SK-N-SH treated with all-trans-retinoic acid at 6 μM for 48 hours (cell line): ENCODE data around the gene GLIS1.

Experiments used
- ATAC-seq: fragments of 200-7000 bp; cut with Tn5 transposase; 3 replicates; pipeline ENCODE4 v1.9.1; 2020; ENCODE audit warnings: mild to moderate bottlenecking, moderate library complexity
- ARNTL ChIP-seq: fragments of 450-650 bp; formaldehyde crosslinking; IDR thresholded peaks from 2 replicates; pipeline ENCODE4 v1.5.0; 2020; ENCODE audit warnings: low read depth, mild to moderate bottlenecking, moderate library complexity, borderline replicate concordance
- BACH2 ChIP-seq: fragments of 250-450 bp; sonication (Bioruptor Pico); IDR thresholded peaks from 2 replicates; pipeline ENCODE4 v1.9.0; 2021; ENCODE audit warnings: mild to moderate bottlenecking, borderline replicate concordance
- CSDC2 ChIP-seq: fragments of 250-450 bp; sonication (Bioruptor Pico); IDR thresholded peaks from 2 replicates; pipeline ENCODE4 v1.5.0; 2020; ENCODE audit warnings: mild to moderate bottlenecking, moderate library complexity
- ESRRG ChIP-seq: fragments of 250-450 bp; sonication (Bioruptor Pico); IDR thresholded peaks from 2 replicates; pipeline ENCODE4 v1.6.1; 2021; ENCODE audit warnings: mild to moderate bottlenecking
- GLIS3 ChIP-seq: fragments of 250-450 bp; sonication (Bioruptor Pico); IDR thresholded peaks from 2 replicates; pipeline ENCODE4 v1.5.0; 2020; ENCODE audit warnings: mild to moderate bottlenecking, moderate library complexity
- ISL1 ChIP-seq: fragments of 250-450 bp; sonication (Bioruptor Pico); IDR thresholded peaks from 2 replicates; pipeline ENCODE4 v2.1.2; 2022; ENCODE audit warnings: mild to moderate bottlenecking, moderate library complexity
- OSR1 ChIP-seq: fragments of 250-450 bp; sonication (Bioruptor Pico); IDR thresholded peaks from 2 replicates; pipeline ENCODE4 v1.8.0; 2022; ENCODE audit warnings: moderate library complexity, mild to moderate bottlenecking, inconsistent platforms
- PPARA ChIP-seq: fragments of 250-450 bp; sonication (Bioruptor Pico); IDR thresholded peaks from 2 replicates; pipeline ENCODE4 v1.5.0; 2020; ENCODE audit warnings: mild to moderate bottlenecking, borderline replicate concordance
- RARB ChIP-seq: fragments of 250-450 bp; sonication (Bioruptor Pico); IDR thresholded peaks from 2 replicates; pipeline ENCODE4 v1.8.0; 2021; ENCODE audit warnings: mild to moderate bottlenecking, moderate library complexity
- SNAI2 ChIP-seq: fragments of 250-450 bp; sonication (Bioruptor Pico); IDR thresholded peaks from 2 replicates; pipeline ENCODE4 v1.5.0; 2020; ENCODE audit warnings: mild to moderate bottlenecking, moderate library complexity
- TCF4 ChIP-seq: fragments of 250-450 bp; sonication (Bioruptor Pico); IDR thresholded peaks from 2 replicates; pipeline ENCODE4 v1.8.0; 2021; ENCODE audit warnings: mild to moderate bottlenecking, moderate library complexity, borderline replicate concordance
- TOX ChIP-seq: fragments of 250-450 bp; sonication (Bioruptor Pico); IDR thresholded peaks from 2 replicates; pipeline ENCODE4 v1.8.0; 2021; ENCODE audit warnings: mild to moderate bottlenecking, moderate library complexity, borderline replicate concordance
- ZC3H10 ChIP-seq: fragments of 250-450 bp; sonication (Bioruptor Pico); IDR thresholded peaks from 2 replicates; pipeline ENCODE4 v1.5.1; 2021; ENCODE audit warnings: mild to moderate bottlenecking, moderate library complexity
- ZFP3 ChIP-seq: fragments of 250-450 bp; sonication (Bioruptor Pico); IDR thresholded peaks from 2 replicates; pipeline ENCODE4 v1.5.0; 2020; ENCODE audit warnings: mild to moderate bottlenecking, moderate library complexity
- ZFP30 ChIP-seq: fragments of 450-650 bp; formaldehyde crosslinking; IDR thresholded peaks from 2 replicates; pipeline ENCODE4 v1.5.0; 2022; ENCODE audit warnings: mild to moderate bottlenecking, moderate library complexity
- ZNF565 ChIP-seq: fragments of 450-650 bp; formaldehyde crosslinking; conservative IDR thresholded peaks from 2 replicates; pipeline ENCODE4 v1.5.0; 2020; ENCODE audit warnings: low read depth, mild to moderate bottlenecking, moderate library complexity
- ZNF70 ChIP-seq: fragments of 450-650 bp; formaldehyde crosslinking; IDR thresholded peaks from 2 replicates; pipeline ENCODE4 v1.5.0; 2020; ENCODE audit warnings: mild to moderate bottlenecking, moderate library complexity
- ZNF8 ChIP-seq: fragments of 450-650 bp; formaldehyde crosslinking; IDR thresholded peaks from 2 replicates; pipeline ENCODE4 v1.5.0; 2020; ENCODE audit warnings: mild to moderate bottlenecking, moderate library complexity
- TF ChIP-seq, protein P1 (sequence below): fragments of 250-450 bp; sonication (Bioruptor Pico); IDR thresholded peaks from 2 replicates; pipeline ENCODE4 v1.8.0; 2020; ENCODE audit warnings: mild to moderate bottlenecking, moderate library complexity, borderline replicate concordance
- TF ChIP-seq, protein P2 (sequence below): fragments of 250-450 bp; sonication (Bioruptor Pico); IDR thresholded peaks from 2 replicates; pipeline ENCODE4 v1.5.1; 2020; ENCODE audit warnings: low read depth, mild to moderate bottlenecking, moderate library complexity
- TF ChIP-seq, protein P3 (sequence below): fragments of 250-450 bp; sonication (Bioruptor Pico); IDR thresholded peaks from 2 replicates; pipeline ENCODE4 v1.8.0; 2021; ENCODE audit warnings: low read depth, mild to moderate bottlenecking, moderate library complexity, borderline replicate concordance
- TF ChIP-seq, protein P4 (sequence below): fragments of 250-450 bp; sonication (Bioruptor Pico); IDR thresholded peaks from 2 replicates; pipeline ENCODE4 v1.5.0; 2020; ENCODE audit warnings: mild to moderate bottlenecking, moderate library complexity
- TF ChIP-seq, protein P5 (sequence below): fragments of 250-450 bp; sonication (Bioruptor Pico); IDR thresholded peaks from 2 replicates; pipeline ENCODE4 v1.5.1; 2021; ENCODE audit warnings: mild to moderate bottlenecking, moderate library complexity

The GLIS1 gene

DNA sequence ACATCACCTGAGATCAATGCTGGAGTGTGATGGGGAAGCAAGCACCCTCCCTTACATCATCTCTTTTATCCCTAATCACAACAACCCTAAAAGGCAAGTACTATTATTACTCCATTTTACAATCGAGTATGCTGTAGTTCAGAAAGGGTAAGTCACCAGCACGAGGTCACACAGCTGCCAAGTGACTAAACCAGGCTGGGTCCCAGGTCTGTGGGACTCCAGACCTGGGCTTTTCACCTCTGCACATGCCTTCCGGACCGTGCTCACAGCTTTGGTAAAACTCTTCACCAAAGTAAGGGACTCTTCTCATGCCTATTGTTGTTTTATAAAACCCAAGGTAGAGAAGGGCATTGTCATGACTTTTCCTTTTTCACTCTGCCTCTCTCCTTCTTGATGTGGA lies 148.9 kb downstream of the GLIS1 start:
- ATAC-seq, result no peak
- TF ChIP-seq ZFP3 (CRISPR knock-in tag) (no peak), SNAI2 (no peak), ISL1 (CRISPR knock-in tag) (no peak), TOX (CRISPR knock-in tag) (no peak), ARNTL (no peak), ZNF70 (CRISPR knock-in tag) (no peak), ZC3H10 (no peak), PPARA (CRISPR knock-in tag) (no peak), TCF4 (CRISPR knock-in tag) (no peak), RARB (CRISPR knock-in tag) (no peak), ESRRG (no peak), BACH2 (no peak), CSDC2 (CRISPR knock-in tag) (no peak), ZNF8 (no peak), OSR1 (CRISPR knock-in tag) (no peak), GLIS3 (CRISPR knock-in tag) (no peak)
- TF ChIP-seq, protein P1, sequence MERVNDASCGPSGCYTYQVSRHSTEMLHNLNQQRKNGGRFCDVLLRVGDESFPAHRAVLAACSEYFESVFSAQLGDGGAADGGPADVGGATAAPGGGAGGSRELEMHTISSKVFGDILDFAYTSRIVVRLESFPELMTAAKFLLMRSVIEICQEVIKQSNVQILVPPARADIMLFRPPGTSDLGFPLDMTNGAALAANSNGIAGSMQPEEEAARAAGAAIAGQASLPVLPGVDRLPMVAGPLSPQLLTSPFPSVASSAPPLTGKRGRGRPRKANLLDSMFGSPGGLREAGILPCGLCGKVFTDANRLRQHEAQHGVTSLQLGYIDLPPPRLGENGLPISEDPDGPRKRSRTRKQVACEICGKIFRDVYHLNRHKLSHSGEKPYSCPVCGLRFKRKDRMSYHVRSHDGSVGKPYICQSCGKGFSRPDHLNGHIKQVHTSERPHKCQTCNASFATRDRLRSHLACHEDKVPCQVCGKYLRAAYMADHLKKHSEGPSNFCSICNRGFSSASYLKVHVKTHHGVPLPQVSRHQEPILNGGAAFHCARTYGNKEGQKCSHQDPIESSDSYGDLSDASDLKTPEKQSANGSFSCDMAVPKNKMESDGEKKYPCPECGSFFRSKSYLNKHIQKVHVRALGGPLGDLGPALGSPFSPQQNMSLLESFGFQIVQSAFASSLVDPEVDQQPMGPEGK (CRISPR knock-in tag), result no peak
- TF ChIP-seq, protein P2, sequence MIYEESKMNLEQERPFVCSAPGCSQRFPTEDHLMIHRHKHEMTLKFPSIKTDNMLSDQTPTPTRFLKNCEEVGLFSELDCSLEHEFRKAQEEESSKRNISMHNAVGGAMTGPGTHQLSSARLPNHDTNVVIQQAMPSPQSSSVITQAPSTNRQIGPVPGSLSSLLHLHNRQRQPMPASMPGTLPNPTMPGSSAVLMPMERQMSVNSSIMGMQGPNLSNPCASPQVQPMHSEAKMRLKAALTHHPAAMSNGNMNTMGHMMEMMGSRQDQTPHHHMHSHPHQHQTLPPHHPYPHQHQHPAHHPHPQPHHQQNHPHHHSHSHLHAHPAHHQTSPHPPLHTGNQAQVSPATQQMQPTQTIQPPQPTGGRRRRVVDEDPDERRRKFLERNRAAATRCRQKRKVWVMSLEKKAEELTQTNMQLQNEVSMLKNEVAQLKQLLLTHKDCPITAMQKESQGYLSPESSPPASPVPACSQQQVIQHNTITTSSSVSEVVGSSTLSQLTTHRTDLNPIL (CRISPR knock-in tag), result no peak
- TF ChIP-seq, protein P3, sequence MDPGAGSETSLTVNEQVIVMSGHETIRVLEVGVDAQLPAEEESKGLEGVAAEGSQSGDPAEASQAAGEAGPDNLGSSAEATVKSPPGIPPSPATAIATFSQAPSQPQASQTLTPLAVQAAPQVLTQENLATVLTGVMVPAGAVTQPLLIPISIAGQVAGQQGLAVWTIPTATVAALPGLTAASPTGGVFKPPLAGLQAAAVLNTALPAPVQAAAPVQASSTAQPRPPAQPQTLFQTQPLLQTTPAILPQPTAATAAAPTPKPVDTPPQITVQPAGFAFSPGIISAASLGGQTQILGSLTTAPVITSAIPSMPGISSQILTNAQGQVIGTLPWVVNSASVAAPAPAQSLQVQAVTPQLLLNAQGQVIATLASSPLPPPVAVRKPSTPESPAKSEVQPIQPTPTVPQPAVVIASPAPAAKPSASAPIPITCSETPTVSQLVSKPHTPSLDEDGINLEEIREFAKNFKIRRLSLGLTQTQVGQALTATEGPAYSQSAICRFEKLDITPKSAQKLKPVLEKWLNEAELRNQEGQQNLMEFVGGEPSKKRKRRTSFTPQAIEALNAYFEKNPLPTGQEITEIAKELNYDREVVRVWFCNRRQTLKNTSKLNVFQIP (CRISPR knock-in tag), result no peak
- TF ChIP-seq, protein P4, sequence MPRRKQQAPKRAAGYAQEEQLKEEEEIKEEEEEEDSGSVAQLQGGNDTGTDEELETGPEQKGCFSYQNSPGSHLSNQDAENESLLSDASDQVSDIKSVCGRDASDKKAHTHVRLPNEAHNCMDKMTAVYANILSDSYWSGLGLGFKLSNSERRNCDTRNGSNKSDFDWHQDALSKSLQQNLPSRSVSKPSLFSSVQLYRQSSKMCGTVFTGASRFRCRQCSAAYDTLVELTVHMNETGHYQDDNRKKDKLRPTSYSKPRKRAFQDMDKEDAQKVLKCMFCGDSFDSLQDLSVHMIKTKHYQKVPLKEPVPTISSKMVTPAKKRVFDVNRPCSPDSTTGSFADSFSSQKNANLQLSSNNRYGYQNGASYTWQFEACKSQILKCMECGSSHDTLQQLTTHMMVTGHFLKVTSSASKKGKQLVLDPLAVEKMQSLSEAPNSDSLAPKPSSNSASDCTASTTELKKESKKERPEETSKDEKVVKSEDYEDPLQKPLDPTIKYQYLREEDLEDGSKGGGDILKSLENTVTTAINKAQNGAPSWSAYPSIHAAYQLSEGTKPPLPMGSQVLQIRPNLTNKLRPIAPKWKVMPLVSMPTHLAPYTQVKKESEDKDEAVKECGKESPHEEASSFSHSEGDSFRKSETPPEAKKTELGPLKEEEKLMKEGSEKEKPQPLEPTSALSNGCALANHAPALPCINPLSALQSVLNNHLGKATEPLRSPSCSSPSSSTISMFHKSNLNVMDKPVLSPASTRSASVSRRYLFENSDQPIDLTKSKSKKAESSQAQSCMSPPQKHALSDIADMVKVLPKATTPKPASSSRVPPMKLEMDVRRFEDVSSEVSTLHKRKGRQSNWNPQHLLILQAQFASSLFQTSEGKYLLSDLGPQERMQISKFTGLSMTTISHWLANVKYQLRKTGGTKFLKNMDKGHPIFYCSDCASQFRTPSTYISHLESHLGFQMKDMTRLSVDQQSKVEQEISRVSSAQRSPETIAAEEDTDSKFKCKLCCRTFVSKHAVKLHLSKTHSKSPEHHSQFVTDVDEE (CRISPR knock-in tag), result no peak

DNA sequence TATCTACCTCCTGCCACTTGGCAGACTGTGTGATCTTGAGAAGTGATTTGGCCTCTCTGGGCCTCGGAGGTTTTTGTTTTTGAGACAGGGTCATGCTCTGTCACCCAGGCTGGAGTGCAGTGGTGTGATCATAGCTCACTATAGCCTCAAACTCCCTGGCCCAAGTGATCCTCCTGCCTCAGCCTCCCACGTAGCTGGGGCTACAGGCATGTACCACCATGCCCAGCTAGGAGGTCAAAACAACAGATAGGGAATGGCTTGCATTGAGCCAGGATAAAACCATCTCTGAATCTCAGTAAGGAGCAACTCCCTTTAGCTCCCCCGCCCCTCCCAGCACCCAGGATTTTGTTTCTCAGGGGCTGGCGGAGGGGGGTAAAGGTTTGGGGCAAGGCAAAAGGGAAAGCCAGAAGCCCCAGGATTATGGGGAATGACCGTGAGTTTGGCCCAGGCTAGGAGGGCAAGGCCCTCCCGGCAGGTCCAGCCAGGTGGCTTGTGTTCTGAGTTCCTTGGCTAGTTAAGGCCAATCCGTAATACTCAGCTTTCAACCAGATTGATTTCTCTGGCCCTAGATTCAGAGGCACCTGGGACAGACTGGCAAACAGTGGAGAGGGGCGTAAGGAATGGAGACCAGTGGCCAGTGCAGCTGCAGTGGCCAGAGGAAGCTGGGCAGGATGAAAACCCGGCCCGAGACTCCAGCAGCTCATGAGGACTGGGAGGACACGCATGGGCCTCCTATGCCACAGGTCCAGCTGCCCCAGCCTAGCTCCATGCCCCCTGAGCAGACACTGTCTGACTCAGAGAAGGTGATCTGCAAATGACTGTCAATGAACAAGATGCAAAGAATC lies 149.7 kb downstream of the GLIS1 start:
- no peak for ATAC-seq
- no peak for TF ChIP-seq CSDC2 (CRISPR knock-in tag)
- no peak for TF ChIP-seq ZFP3 (CRISPR knock-in tag)
- TF ChIP-seq TCF4 (CRISPR knock-in tag), result no peak
- TF ChIP-seq ZNF565 (CRISPR knock-in tag), result no peak
- no peak for TF ChIP-seq ESRRG
- no peak for TF ChIP-seq ZC3H10
- no peak for TF ChIP-seq ZFP30 (CRISPR knock-in tag)
- TF ChIP-seq, protein P5, sequence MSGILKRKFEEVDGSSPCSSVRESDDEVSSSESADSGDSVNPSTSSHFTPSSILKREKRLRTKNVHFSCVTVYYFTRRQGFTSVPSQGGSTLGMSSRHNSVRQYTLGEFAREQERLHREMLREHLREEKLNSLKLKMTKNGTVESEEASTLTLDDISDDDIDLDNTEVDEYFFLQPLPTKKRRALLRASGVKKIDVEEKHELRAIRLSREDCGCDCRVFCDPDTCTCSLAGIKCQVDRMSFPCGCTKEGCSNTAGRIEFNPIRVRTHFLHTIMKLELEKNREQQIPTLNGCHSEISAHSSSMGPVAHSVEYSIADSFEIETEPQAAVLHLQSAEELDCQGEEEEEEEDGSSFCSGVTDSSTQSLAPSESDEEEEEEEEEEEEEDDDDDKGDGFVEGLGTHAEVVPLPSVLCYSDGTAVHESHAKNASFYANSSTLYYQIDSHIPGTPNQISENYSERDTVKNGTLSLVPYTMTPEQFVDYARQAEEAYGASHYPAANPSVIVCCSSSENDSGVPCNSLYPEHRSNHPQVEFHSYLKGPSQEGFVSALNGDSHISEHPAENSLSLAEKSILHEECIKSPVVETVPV (CRISPR knock-in tag), result no peak
- TF ChIP-seq BACH2, result no peak
- no peak for TF ChIP-seq ZNF8
- no peak for TF ChIP-seq GLIS3 (CRISPR knock-in tag)
- TF ChIP-seq, protein P2 (CRISPR knock-in tag), result no peak
- TF ChIP-seq RARB (CRISPR knock-in tag), result no peak
- TF ChIP-seq ARNTL, result no peak
